ENCODE measurements around the gene SLC6A2. TPM values are rescaled to one million over a fixed set of nuclear protein-coding genes. Genes with fewer than 3 reads are reported as not detected.

The SLC6A2 gene
- total and polyA plus RNA-seq, 8 donors, result 0.13 to 0.73 TPM; not detected in 6

- Histone ChIP-seq H3K4me3 (no peak overlapping the region), H3K27ac (no peak overlapping the region), H3K4me1 (no peaks in the 10 kb centered on the region), H3K27me3 (peaks cover 0 to 19% (median 0%) of the 10 kb centered on the region in 3 donors), H3K36me3 (no peaks in the 10 kb centered on the region), H3K9me3 (no peaks in the 10 kb centered on the region)
- TF ChIP-seq POLR2A (IDR thresholded peaks at IDR 0.05) (no peak), EP300 (IDR thresholded peaks at IDR 0.05) (no peak), POLR2AphosphoS5 (IDR thresholded peaks at IDR 0.05) (no peak), CTCF (IDR thresholded peaks at IDR 0.05) (no peak)
- WGBS, 5 donors, result 68 to 83% (median 81%) methylated on average over 3 of the region's 3 CpGs
- intact Hi-C loops (cut with DNase I; ENCODE audit: low total_unique reads), result no loop called here
- DNase-seq, result no peak
Observed at GRCh38 chr16:55642611-55643010, 13.2 kb upstream of the SLC6A2 start.

DNA sequence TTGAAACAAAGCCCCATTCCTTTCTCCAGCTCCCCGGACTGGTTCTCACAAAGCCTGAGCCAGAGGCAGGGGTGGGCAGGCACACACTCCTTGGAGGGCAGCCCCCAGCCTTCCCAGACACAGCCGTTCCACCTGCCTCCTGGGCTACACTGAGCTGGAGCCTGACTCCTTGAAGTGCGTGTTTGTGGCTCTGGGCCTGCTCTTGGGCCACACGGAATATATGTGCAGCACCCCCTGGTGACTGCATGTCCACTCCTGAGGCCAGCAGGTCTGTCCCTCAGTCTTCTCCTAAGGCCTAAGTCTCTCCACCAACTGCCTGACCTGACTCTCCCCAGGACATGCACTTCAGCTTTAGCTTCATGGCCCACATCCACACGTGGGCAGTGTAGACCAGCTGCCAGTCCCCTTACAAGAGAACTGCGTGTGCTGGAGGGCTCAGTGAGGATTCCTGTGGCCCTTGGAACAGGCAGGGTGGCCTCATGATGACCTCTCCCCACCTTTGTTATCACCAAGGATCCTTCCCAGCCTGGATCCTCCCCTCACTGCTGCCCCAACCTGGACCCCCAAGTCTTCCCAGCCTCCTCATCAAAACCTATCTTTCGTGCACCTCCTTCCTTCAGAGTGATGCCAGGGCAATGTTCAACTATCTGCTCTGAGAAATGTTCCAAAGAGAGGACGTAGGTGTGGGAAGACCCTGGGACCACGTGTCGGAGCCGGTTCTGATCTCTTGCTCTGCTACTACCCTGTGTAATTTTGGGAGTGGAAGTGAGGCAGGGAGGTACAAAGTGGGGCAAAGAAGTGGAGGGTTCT lies 12.4 kb upstream of the SLC6A2 start:
- Histone ChIP-seq H3K9me3 (no peaks in the 10 kb centered on the region), H3K27me3 (peaks cover 0 to 14% (median 0%) of the 10 kb centered on the region in 3 donors), H3K4me3 (no peak overlapping the region), H3K36me3 (no peaks in the 10 kb centered on the region), H3K4me1 (no peaks in the 10 kb centered on the region), H3K27ac (no peak overlapping the region)
- intact Hi-C loops (cut with DNase I; ENCODE audit: low total_unique reads), result no loop called here
- no peak for TF ChIP-seq POLR2A (IDR thresholded peaks at IDR 0.05)
- no peak for TF ChIP-seq EP300 (IDR thresholded peaks at IDR 0.05)
- TF ChIP-seq CTCF (IDR thresholded peaks at IDR 0.05), result peak in 3 of 7 experiments; percentile 22 to 26 (median 24)
- peak; percentile 28 to 59 for DNase-seq
- WGBS, 5 donors, result 66 to 83% (median 70%) methylated on average over 10 to 11 of the region's 11 CpGs

DNA sequence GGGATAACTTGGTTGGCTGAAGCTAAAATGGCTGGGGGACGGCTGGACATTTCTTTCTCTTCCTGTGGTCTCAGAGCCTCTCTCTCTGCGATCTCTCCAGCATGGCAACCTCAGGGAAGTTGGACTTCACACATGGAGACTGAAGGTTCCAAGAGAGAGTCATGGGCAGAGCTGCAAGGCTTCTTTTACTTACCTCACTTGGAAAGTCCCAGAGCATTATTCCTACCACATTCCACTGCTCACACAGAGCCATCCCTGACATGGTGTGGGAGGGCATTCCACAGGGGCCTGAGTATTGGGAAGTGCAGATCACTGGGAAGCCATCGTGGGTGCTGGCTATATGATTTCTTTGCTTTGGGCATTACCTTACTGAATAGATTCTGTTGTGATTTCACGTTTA lies 9.8 kb upstream of the SLC6A2 start:
- intact Hi-C loops (cut with DNase I; ENCODE audit: low total_unique reads), result no loop called here
- TF ChIP-seq POLR2A (IDR thresholded peaks at IDR 0.05) (no peak), EP300 (IDR thresholded peaks at IDR 0.05) (no peak), CTCF (IDR thresholded peaks at IDR 0.05) (no peak), POLR2AphosphoS5 (IDR thresholded peaks at IDR 0.05) (no peak)
- no peak overlapping the region for H3K4me3 ChIP-seq

DNA sequence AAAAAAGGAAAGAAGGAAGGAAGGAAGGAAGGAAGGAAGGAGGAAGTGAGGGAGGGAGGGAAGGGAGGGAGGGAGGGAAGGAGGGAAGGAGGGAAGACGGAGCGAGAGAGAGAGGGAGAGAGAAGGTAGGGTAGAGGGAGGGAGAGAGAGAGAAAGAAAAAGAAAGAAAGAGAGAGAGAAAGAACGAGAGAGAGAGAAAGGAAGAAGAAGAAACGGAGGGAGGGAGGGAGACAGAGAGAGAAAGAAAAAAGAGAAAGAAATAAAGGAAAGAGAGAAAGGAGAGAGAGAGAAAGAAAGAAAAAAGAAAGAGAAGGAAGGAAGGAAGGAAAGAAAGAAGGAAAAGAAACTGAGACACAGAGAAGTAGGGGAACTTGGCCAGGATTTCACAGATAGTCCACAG lies 8.4 kb upstream of the SLC6A2 start:
- Histone ChIP-seq H3K4me1 (no peaks in the 10 kb centered on the region), H3K4me3 (no peak overlapping the region), H3K9me3 (no peaks in the 10 kb centered on the region), H3K27me3 (peaks cover 0 to 21% (median 7%) of the 10 kb centered on the region in 3 donors), H3K27ac (no peak overlapping the region), H3K36me3 (no peaks in the 10 kb centered on the region)
- no peak for DNase-seq
- 78 to 95% (median 79%) methylated on average over 4 of the region's 4 CpGs for WGBS, 5 donors
- TF ChIP-seq POLR2A (IDR thresholded peaks at IDR 0.05) (no peak), CTCF (IDR thresholded peaks at IDR 0.05) (no peak), POLR2AphosphoS5 (IDR thresholded peaks at IDR 0.05) (no peak), EP300 (IDR thresholded peaks at IDR 0.05) (no peak)
- intact Hi-C loops (cut with DNase I; ENCODE audit: low total_unique reads), result no loop called here

More for the DNA sequence above, 9.8 kb upstream of the SLC6A2 start:
- 65 to 79% (median 77%) methylated on average over 4 of the region's 4 CpGs for WGBS, 5 donors
- Histone ChIP-seq H3K9me3 (no peaks in the 10 kb centered on the region), H3K27me3 (peaks cover 0 to 14% (median 3%) of the 10 kb centered on the region in 3 donors), H3K4me1 (no peaks in the 10 kb centered on the region), H3K36me3 (no peaks in the 10 kb centered on the region), H3K27ac (no peak overlapping the region)
- DNase-seq, result no peak
